GM19240 (cell line): Measurements from ENCODE around the gene CFAP97D2.
"Not testable (repeated sequence)": the region's sequence is repeated elsewhere in the genome, so short reads cannot be mapped to it uniquely, and the experiment has no call there.

Experiments
- DNase-seq: peaks from one replicate; pipeline ENCODE4 v3.0.0; 2011; ENCODE audit warnings: low spot score; ENCODE audit not compliant: insufficient read length

The CFAP97D2 gene

GRCh38 chr13:114179087-114179658 is at the start of gene CFAP97D2:
CFAP97D2 (plus strand) TSS chr13:114179257; CDS start chr13:114179331, 74 bp downstream.
- no peak for DNase-seq

DNA sequence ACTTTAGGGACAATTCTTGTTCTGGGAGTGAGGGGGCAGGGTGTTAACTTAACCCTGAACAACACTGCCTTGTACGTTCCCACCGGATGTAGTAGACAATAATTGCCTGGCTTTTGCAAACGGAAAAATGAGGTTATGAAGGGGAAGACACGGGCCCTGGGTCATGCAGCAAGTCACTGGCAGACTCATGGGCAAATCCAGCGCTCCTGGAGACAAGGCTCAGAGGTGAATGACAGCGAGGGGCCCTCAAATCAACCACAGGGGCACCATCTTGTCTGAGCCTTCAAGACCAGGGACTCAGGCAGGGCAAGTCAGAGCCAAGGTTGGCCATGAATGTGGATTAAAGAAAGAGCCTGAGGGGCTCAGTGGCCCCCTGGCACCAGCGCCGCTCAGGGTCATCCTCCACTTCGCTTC is 49.4 kb upstream of the CFAP97D2 start:
- DNase-seq: no peak

- no peak for DNase-seq
These were observed 48.8 kb upstream of the CFAP97D2 start for GRCh38 chr13:114130131-114130836.

- DNase-seq: peak; percentile 57
These were observed 48.0 kb upstream of the CFAP97D2 start for GRCh38 chr13:114130837-114131582.

- no peak for DNase-seq
These were observed 47.3 kb upstream of the CFAP97D2 start for GRCh38 chr13:114131583-114132418.

GRCh38 chr13:114132419-114133121 is 46.5 kb upstream of the CFAP97D2 start, which contains the start of gene RASA3:
RASA3 (minus strand) TSS chr13:114132623; CDS start chr13:114132489, 134 bp downstream.
- peak; percentile 89 for DNase-seq

DNA sequence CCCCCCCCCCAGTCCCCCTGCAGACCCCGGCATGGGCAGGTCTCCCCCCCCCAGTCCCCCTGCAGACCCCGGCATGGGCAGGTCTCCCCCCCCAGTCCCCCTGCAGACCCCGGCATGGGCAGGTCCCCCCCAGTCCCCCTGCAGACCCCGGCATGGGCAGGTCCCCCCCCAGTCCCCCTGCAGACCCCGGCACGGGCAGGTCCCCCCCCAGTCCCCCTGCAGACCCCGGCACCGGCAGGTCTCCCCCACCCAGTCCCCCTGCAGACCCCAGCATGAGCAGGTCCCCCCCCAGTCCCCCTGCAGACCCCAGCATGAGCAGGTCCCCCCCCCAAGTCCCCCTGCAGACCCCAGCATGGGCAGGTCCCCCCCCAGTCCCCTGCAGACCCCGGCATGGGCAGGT is 45.9 kb upstream of the CFAP97D2 start:
- DNase-seq: not testable (repeated sequence)

DNA sequence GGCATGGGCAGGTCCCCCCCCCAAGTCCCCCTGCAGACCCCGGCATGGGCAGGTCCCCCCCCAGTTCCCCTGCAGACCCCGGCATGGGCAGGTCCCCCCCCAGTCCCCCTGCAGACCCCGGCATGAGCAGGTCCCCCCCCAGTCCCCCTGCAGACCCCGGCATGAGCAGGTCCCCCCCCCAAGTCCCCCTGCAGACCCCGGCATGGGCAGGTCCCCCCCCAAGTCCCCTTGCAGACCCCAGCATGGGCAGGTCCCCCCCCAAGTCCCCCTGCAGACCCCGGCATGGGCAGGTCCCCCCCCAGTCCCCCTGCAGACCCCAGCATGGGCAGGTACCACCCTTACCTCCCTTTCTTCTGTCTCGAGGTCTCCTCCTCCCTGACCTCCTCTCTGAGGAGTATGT is 45.5 kb upstream of the CFAP97D2 start:
- DNase-seq: not testable (repeated sequence)

DNA sequence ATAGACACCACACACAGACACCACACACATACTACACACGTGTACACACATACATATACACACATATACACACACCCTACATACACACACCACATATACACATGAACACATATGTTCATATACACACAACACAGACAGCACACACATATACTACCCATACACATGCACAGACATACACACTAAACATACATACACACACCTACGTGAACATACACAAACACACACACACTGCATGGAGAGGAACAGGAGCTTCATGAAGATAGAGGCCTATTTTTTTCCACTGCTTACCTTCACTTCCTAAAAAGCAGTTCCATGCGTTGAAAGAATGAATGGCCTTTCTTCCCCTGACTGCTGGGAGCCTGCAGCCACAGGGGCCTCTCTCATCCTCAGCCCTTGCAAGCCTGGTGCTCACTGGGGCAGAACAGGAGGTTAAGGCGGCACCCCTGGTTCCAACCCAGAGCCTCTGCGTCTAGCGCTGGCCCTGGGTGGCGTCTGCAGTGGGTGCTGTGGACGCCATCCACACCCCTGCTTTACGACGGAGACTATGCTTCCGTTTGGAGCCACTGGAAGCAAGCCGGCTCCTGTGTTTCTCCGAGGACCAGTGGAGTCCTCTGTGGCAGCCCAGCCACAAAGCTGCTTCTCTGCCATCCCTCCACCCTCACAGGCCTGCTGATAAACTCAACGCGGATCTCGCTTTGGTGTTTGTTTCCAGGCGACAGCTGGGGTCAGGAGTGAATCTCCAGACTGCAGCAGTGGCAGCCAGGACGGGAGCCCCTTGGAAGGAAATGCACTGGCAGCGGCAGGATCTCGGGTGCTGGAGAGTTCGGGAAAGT is 44.7 kb upstream of the CFAP97D2 start:
- no peak for DNase-seq

- DNase-seq: no peak
These were observed 44.0 kb upstream of the CFAP97D2 start for GRCh38 chr13:114134944-114135610.

- no peak for DNase-seq
These were observed 43.3 kb upstream of the CFAP97D2 start for GRCh38 chr13:114135731-114136171.

- DNase-seq: no peak
These were observed 42.5 kb upstream of the CFAP97D2 start for GRCh38 chr13:114136576-114136975.

GRCh38 chr13:114140131-114140905 is 38.7 kb upstream of the CFAP97D2 start:
- DNase-seq: no peak

GRCh38 chr13:114140906-114141250 is 38.2 kb upstream of the CFAP97D2 start:
- no peak for DNase-seq

DNA sequence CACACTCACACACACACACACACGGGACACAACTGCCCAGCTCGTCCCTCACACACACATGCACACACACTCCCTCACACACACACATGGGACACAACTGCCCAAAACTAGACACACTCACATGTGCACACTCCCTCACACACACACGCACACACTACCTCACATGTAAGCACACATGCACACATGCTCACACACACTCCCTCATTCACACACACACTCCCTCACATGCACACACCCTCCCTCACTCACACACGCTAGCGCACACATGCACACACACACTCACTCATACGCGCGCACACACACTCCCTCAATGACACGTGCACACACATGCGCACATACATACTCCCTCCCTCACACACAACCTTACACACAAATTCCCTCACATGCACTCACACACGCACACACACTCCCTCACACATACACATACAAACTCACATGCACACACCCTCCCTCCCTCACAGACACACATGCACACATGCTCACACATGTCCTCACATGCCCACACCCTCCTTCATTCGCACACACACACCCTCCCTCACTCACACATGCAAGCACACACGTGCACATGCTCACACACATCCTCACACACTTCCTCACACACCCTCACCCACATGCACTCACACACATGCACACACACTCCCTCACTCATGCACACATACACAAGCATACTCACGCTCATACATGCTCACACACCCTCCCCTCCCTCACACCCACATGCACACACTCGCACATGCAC is 37.6 kb upstream of the CFAP97D2 start:
- DNase-seq: no peak

DNA sequence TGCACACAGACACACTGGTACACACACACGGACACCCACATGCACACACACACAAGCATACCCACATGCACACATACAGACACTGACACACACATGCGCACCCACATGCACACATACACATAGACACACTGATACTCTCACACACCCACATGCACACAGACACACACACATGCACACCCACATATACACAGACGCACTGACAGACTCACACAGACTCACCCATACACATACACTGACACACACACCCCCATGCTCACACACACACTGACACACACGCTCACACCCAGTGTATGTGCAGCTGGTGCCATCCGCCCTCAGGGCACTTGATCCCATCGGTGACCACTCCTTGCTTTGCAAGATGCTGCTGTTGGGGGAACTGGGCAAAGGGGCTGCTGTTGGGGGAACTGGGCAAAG is 36.9 kb upstream of the CFAP97D2 start:
- DNase-seq: no peak

- no peak for DNase-seq
These were observed 36.2 kb upstream of the CFAP97D2 start for GRCh38 chr13:114142640-114143490.
